Activated CD4-positive, alpha-beta T cell treated with anti-CD3 and anti-CD28 coated beads, Interleukin-2, amount 50 U/mL, for 24 hours (primary cell): ENCODE data around the gene TNPO1.

Experiments
- DNase-seq, 2 donors: peaks; one replicate each; pipeline ENCODE4 v3.0.0-alpha.2; 2020; ENCODE audit warnings: low read depth in 1 of 2, low spot score in 1 of 2

Gene TNPO1

GRCh38 chr5:72850113-72850512, 33.7 kb downstream of the TNPO1 start:
- DNase-seq: no peak

GRCh38 chr5:72852356-72852755, 35.9 kb downstream of the TNPO1 start:
- no peak for DNase-seq

- no peak for DNase-seq
Observed at GRCh38 chr5:72854419-72854818, 38.0 kb downstream of the TNPO1 start.

- DNase-seq: no peak
Observed at GRCh38 chr5:72855821-72856220, 39.4 kb downstream of the TNPO1 start.

- DNase-seq: no peak
Observed at GRCh38 chr5:72857396-72857795, 40.9 kb downstream of the TNPO1 start.

- DNase-seq: no peak
Observed at GRCh38 chr5:72859127-72859526, 42.7 kb downstream of the TNPO1 start.

GRCh38 chr5:72860499-72860898, 44.0 kb downstream of the TNPO1 start:
- DNase-seq: no peak

- no peak for DNase-seq
Observed at GRCh38 chr5:72871366-72872024, 55.0 kb downstream of the TNPO1 start.

- DNase-seq: no peak
Observed at GRCh38 chr5:72878854-72879253, 62.4 kb downstream of the TNPO1 start.

GRCh38 chr5:72882989-72883388, 66.5 kb downstream of the TNPO1 start:
- no peak for DNase-seq

- no peak for DNase-seq
Observed at GRCh38 chr5:72883850-72884249, 67.4 kb downstream of the TNPO1 start.

GRCh38 chr5:72884892-72885291, 68.4 kb downstream of the TNPO1 start:
- DNase-seq: no peak

- no peak for DNase-seq
Observed at GRCh38 chr5:72885824-72886223, 69.4 kb downstream of the TNPO1 start.

GRCh38 chr5:72888595-72888994, 72.1 kb downstream of the TNPO1 start:
- no peak for DNase-seq

GRCh38 chr5:72889324-72889723, 72.9 kb downstream of the TNPO1 start:
- DNase-seq: no peak

GRCh38 chr5:72892846-72893245, 76.4 kb downstream of the TNPO1 start:
- no peak for DNase-seq

GRCh38 chr5:72895758-72896157, 79.3 kb downstream of the TNPO1 start:
- no peak for DNase-seq

- DNase-seq: no peak
Observed at GRCh38 chr5:72906806-72907205, 90.3 kb downstream of the TNPO1 start.

- no peak for DNase-seq
Observed at GRCh38 chr5:72908664-72909063, 92.2 kb downstream of the TNPO1 start.

- no peak for DNase-seq
Observed at GRCh38 chr5:72917371-72917776, 100.9 kb downstream of the TNPO1 start.

GRCh38 chr5:72920690-72921502, 104.4 kb downstream of the TNPO1 start:
- no peak for DNase-seq

GRCh38 chr5:72921886-72922285, 105.4 kb downstream of the TNPO1 start:
- DNase-seq: no peak

GRCh38 chr5:72922422-72922821, 106.0 kb downstream of the TNPO1 start:
- DNase-seq: no peak
